GM23338 (cell line): ENCODE results near the gene VAPA. TPM values are rescaled to one million over a fixed set of nuclear protein-coding genes. Genes with fewer than 3 reads are reported as not detected.

Experiments used
- ATAC-seq: fragments of 200-7000 bp; cut with Tn5 transposase; 3 replicates; pipeline ENCODE4 v1.9.1; 2020
- DNase-seq: peaks from one replicate; pipeline ENCODE4 v3.0.0-alpha.2; 2015; ENCODE audit warnings: low spot score
- H2AFZ ChIP-seq: fragments of 200-600 bp; sonication (generic); 2 replicates; pipeline ENCODE4 v1.8.0; 2016; ENCODE audit warnings: antibody characterized with exemption, mild to moderate bottlenecking, moderate library complexity
- H3F3A ChIP-seq: fragments of 200-600 bp; sonication (generic); replicated peaks from 2 replicates; pipeline ENCODE4 v1.8.0; 2017; ENCODE audit warnings: antibody characterized with exemption, mixed run types, low read depth
- H3K27ac ChIP-seq: fragments of 200-600 bp; sonication (generic); 2 replicates; pipeline ENCODE4 v1.6.1; 2016; ENCODE audit warnings: low read depth
- H3K27me3 ChIP-seq: fragments of 200-600 bp; sonication (generic); 2 replicates; pipeline ENCODE4 v1.8.0; 2016; ENCODE audit warnings: mild to moderate bottlenecking, mixed run types, moderate library complexity; ENCODE audit not compliant: insufficient read depth
- H3K36me3 ChIP-seq: fragments of 200-600 bp; sonication (generic); 2 replicates; pipeline ENCODE4 v1.8.0; 2016; ENCODE audit warnings: mild to moderate bottlenecking; ENCODE audit not compliant: insufficient read depth
- H3K4me1 ChIP-seq: fragments of 200-600 bp; sonication (generic); 2 replicates; pipeline ENCODE4 v1.8.0; 2016; ENCODE audit warnings: mild to moderate bottlenecking, moderate library complexity; ENCODE audit not compliant: insufficient read depth
- H3K4me2 ChIP-seq: fragments of 200-600 bp; sonication (generic); 2 replicates; pipeline ENCODE4 v1.7.1; 2017; ENCODE audit warnings: mixed run types
- H3K4me3 ChIP-seq: fragments of 200-600 bp; sonication (generic); 2 replicates; pipeline ENCODE4 v1.6.1; 2016; ENCODE audit warnings: mixed run types
- H3K79me2 ChIP-seq: fragments of 200-600 bp; sonication (generic); replicated peaks from 2 replicates; pipeline ENCODE4 v1.8.0; 2017; ENCODE audit warnings: mild to moderate bottlenecking; ENCODE audit not compliant: insufficient read depth
- H3K9me2 ChIP-seq: fragments of 200-600 bp; sonication (generic); 2 replicates; pipeline ENCODE4 v1.8.0; 2017; ENCODE audit not compliant: insufficient read depth
- H4K20me1 ChIP-seq: fragments of 200-600 bp; sonication (generic); replicated peaks from 2 replicates; pipeline ENCODE4 v1.8.0; 2017; ENCODE audit warnings: mild to moderate bottlenecking; ENCODE audit not compliant: insufficient read depth
- H3K27ac Mint-ChIP-seq: 2 replicates; pipeline ENCODE4 v1.8.0; 2020; ENCODE audit warnings: inconsistent platforms, mild to moderate bottlenecking, moderate library complexity, mixed read lengths
- H3K27me3 Mint-ChIP-seq: 3 replicates; pipeline ENCODE4 v1.8.0; 2022; ENCODE audit warnings: low read depth, mild to moderate bottlenecking, moderate library complexity, mixed read lengths, inconsistent platforms; ENCODE audit not compliant: insufficient read depth, poor library complexity
- H3K36me3 Mint-ChIP-seq: 3 replicates; pipeline ENCODE4 v1.8.0; 2021; ENCODE audit warnings: low read depth, mild to moderate bottlenecking, inconsistent platforms, moderate library complexity, mixed read lengths
- H3K4me1 Mint-ChIP-seq: 3 replicates; pipeline ENCODE4 v1.8.0; 2020; ENCODE audit warnings: mild to moderate bottlenecking, inconsistent platforms, mixed read lengths
- H3K4me3 Mint-ChIP-seq: 3 replicates; pipeline ENCODE4 v1.8.0; 2021; ENCODE audit warnings: moderate library complexity, mild to moderate bottlenecking, inconsistent platforms, mixed read lengths
- H3K9me3 Mint-ChIP-seq: 3 replicates; pipeline ENCODE4 v1.8.0; 2020; ENCODE audit warnings: moderate library complexity, mild to moderate bottlenecking, inconsistent platforms, mixed read lengths
- EZH2 ChIP-seq: fragments of 200-600 bp; sonication (generic); IDR thresholded peaks from one replicate; pipeline ENCODE4 v1.8.0; 2017; ENCODE audit warnings: antibody characterized with exemption, mild to moderate bottlenecking, low read depth; ENCODE audit not compliant: unreplicated experiment
- EZH2phosphoT487 ChIP-seq: fragments of 200-600 bp; sonication (generic); IDR thresholded peaks from one replicate; pipeline ENCODE4 v1.8.1; 2018; ENCODE audit warnings: antibody characterized with exemption; ENCODE audit not compliant: unreplicated experiment
- NANOG ChIP-seq: IDR thresholded peaks from 2 replicates; pipeline ENCODE4 v1.6.1; 2016; ENCODE audit warnings: antibody characterized with exemption, borderline replicate concordance
- POLR2AphosphoS5 ChIP-seq: IDR thresholded peaks from 2 replicates; pipeline ENCODE4 v1.6.1; 2016; ENCODE audit warnings: antibody characterized with exemption, low read depth
- STAT1 ChIP-seq: IDR thresholded peaks from one replicate; pipeline ENCODE4 v1.6.1; 2016; ENCODE audit warnings: antibody characterized with exemption; ENCODE audit not compliant: unreplicated experiment
- ZNF114 ChIP-seq: fragments of 250-450 bp; sonication (Bioruptor Pico); IDR thresholded peaks from 2 replicates; pipeline ENCODE4 v1.5.0; 2020; ENCODE audit warnings: mild to moderate bottlenecking, moderate library complexity
- ZNF331 ChIP-seq: fragments of 250-450 bp; sonication (Bioruptor Pico); IDR thresholded peaks from 2 replicates; pipeline ENCODE4 v1.5.0; 2020; ENCODE audit warnings: low read depth, mild to moderate bottlenecking, moderate library complexity
- polyA plus RNA-seq: library from polyadenylated mRNA; unstranded; fragments of >200 nt; fragmentation: Nextera tagmentation; extraction: Ambion mirVana; gene quantifications from 2 replicates; pipeline ENCODE4 v1.2.1, GENCODE V29; 2016
- total RNA-seq: library from RNA; depleted of rRNA; stranded (reverse); fragments of >200 nt; shearing (Covaris generic); gene quantifications from 2 replicates; pipeline ENCODE4 v1.2.3, GENCODE V29; 2014
- TF ChIP-seq, protein P1 (sequence below): fragments of 250-450 bp; sonication (Bioruptor Pico); IDR thresholded peaks from 2 replicates; pipeline ENCODE4 v1.5.0; 2020; ENCODE audit warnings: mild to moderate bottlenecking, moderate library complexity
- TF ChIP-seq, protein P2 (sequence below): IDR thresholded peaks from one replicate; pipeline ENCODE4 v1.6.1; 2018; ENCODE audit warnings: antibody characterized with exemption; ENCODE audit not compliant: unreplicated experiment
- TF ChIP-seq, protein P3 (sequence below), 2 experiments: fragments of 200-600 bp in 1 of 2; sonication (generic) in 1 of 2; conservative IDR thresholded peaks; 2 replicates each; pipeline versions ENCODE4 v1.5.1 to v1.6.1; 2016 to 2017; ENCODE audit warnings: antibody characterized with exemption in 2 of 2, low read depth in 2 of 2, mild to moderate bottlenecking in 2 of 2, moderate library complexity in 1 of 2

VAPA gene
- total and polyA plus RNA-seq, 2 experiments from 2014 or later = 162 to 178 TPM

DNA sequence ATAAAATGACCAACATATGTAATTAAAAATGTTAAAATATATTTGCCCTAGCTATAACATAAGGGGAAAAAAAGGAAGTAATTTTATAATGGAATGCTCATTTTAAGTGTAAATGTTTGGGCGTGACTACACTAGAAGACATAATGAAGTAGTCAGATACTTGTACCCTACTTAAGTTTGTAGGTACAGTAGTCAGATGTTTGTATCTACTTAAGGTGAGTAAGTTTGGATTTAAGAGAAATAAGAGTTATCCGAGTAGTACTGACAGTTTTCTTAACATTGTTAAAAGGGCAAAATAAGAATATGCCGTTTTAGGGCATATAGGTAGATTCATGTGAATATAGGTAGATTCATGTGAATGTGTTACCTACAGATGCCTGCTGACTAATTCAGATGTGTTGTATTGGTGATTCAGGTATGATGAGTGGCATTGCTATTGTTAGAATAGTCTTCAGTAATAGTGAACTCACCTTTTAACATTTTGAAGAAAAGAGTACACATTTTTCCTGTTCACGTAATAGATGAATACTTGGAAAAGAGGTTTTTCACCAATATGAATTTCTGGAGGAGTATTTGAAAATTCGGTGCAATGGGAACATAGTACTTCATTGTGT, 14.9 kb downstream of the VAPA start (continued):
- TF ChIP-seq, protein P1, sequence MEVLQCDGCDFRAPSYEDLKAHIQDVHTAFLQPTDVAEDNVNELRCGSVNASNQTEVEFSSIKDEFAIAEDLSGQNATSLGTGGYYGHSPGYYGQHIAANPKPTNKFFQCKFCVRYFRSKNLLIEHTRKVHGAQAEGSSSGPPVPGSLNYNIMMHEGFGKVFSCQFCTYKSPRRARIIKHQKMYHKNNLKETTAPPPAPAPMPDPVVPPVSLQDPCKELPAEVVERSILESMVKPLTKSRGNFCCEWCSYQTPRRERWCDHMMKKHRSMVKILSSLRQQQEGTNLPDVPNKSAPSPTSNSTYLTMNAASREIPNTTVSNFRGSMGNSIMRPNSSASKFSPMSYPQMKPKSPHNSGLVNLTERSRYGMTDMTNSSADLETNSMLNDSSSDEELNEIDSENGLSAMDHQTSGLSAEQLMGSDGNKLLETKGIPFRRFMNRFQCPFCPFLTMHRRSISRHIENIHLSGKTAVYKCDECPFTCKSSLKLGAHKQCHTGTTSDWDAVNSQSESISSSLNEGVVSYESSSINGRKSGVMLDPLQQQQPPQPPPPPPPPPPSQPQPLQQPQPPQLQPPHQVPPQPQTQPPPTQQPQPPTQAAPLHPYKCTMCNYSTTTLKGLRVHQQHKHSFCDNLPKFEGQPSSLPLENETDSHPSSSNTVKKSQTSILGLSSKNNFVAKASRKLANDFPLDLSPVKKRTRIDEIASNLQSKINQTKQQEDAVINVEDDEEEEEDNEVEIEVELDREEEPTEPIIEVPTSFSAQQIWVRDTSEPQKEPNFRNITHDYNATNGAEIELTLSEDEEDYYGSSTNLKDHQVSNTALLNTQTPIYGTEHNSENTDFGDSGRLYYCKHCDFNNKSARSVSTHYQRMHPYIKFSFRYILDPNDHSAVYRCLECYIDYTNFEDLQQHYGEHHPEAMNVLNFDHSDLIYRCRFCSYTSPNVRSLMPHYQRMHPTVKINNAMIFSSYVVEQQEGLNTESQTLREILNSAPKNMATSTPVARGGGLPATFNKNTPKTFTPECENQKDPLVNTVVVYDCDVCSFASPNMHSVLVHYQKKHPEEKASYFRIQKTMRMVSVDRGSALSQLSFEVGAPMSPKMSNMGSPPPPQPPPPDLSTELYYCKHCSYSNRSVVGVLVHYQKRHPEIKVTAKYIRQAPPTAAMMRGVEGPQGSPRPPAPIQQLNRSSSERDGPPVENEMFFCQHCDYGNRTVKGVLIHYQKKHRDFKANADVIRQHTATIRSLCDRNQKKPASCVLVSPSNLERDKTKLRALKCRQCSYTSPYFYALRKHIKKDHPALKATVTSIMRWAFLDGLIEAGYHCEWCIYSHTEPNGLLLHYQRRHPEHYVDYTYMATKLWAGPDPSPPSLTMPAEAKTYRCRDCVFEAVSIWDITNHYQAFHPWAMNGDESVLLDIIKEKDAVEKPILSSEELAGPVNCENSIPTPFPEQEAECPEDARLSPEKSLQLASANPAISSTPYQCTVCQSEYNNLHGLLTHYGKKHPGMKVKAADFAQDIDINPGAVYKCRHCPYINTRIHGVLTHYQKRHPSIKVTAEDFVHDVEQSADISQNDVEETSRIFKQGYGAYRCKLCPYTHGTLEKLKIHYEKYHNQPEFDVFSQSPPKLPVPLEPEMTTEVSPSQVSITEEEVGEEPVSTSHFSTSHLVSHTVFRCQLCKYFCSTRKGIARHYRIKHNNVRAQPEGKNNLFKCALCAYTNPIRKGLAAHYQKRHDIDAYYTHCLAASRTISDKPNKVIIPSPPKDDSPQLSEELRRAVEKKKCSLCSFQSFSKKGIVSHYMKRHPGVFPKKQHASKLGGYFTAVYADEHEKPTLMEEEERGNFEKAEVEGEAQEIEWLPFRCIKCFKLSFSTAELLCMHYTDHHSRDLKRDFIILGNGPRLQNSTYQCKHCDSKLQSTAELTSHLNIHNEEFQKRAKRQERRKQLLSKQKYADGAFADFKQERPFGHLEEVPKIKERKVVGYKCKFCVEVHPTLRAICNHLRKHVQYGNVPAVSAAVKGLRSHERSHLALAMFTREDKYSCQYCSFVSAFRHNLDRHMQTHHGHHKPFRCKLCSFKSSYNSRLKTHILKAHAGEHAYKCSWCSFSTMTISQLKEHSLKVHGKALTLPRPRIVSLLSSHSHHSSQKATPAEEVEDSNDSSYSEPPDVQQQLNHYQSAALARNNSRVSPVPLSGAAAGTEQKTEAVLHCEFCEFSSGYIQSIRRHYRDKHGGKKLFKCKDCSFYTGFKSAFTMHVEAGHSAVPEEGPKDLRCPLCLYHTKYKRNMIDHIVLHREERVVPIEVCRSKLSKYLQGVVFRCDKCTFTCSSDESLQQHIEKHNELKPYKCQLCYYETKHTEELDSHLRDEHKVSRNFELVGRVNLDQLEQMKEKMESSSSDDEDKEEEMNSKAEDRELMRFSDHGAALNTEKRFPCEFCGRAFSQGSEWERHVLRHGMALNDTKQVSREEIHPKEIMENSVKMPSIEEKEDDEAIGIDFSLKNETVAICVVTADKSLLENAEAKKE = no peak
- TF ChIP-seq EZH2phosphoT487 = no peak
- TF ChIP-seq, protein P2, sequence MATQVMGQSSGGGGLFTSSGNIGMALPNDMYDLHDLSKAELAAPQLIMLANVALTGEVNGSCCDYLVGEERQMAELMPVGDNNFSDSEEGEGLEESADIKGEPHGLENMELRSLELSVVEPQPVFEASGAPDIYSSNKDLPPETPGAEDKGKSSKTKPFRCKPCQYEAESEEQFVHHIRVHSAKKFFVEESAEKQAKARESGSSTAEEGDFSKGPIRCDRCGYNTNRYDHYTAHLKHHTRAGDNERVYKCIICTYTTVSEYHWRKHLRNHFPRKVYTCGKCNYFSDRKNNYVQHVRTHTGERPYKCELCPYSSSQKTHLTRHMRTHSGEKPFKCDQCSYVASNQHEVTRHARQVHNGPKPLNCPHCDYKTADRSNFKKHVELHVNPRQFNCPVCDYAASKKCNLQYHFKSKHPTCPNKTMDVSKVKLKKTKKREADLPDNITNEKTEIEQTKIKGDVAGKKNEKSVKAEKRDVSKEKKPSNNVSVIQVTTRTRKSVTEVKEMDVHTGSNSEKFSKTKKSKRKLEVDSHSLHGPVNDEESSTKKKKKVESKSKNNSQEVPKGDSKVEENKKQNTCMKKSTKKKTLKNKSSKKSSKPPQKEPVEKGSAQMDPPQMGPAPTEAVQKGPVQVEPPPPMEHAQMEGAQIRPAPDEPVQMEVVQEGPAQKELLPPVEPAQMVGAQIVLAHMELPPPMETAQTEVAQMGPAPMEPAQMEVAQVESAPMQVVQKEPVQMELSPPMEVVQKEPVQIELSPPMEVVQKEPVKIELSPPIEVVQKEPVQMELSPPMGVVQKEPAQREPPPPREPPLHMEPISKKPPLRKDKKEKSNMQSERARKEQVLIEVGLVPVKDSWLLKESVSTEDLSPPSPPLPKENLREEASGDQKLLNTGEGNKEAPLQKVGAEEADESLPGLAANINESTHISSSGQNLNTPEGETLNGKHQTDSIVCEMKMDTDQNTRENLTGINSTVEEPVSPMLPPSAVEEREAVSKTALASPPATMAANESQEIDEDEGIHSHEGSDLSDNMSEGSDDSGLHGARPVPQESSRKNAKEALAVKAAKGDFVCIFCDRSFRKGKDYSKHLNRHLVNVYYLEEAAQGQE = no peak

DNA sequence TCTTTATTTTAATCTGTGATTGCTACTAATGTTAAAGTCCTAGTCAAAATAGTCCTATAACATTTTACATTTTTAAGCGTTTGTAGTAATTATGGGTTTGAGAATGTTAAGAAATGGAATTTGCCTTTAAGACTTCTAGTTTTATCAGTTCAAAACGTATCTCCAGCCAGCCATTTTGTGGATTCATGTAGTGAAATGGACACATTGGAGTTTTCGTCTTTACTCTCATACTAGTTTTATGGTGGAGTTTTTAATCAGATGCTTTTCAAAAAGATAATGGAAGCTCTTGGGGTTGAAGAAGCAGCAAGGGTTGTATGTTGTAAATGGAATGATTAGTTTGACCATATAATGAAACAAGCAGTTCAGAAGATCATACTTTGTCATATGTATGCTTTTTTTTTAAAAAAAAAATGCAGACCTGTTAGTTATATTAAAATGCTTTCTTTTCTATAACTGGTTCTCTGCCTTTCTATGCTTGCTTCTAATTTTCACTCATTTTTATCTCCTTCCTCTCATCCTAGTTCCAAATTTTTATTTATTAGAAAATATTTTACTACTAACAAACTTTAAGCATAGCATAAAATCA, 16.6 kb downstream of the VAPA start:
- Histone ChIP-seq H3K9me2 (no peaks in the 10 kb centered on the region), H3K36me3 (no peaks in the 10 kb centered on the region), H3K27me3 (no peaks in the 10 kb centered on the region), H3K4me1 (peaks cover 42% of the 10 kb centered on the region), H4K20me1 (peaks cover 11% of the 10 kb centered on the region), H3F3A (no peaks in the 10 kb centered on the region), H2AFZ (no peak overlapping the region), H3K27ac (no peak overlapping the region), H3K4me2 (no peak overlapping the region), H3K79me2 (peaks cover 100% of the 10 kb centered on the region), H3K4me3 (no peak overlapping the region)
- H3K4me1 Mint-ChIP-seq = peaks cover 39% of the 10 kb centered on the region
- H3K36me3 Mint-ChIP-seq = peaks cover 22% of the 10 kb centered on the region; the same call in 2 of the 3 replicates
- no peak overlapping the region; the same call in 1 of the 2 replicates for H3K27ac Mint-ChIP-seq
- no peaks in the 10 kb centered on the region for H3K9me3 Mint-ChIP-seq
- H3K4me3 Mint-ChIP-seq = no peak overlapping the region
- no peaks in the 10 kb centered on the region for H3K27me3 Mint-ChIP-seq
- DNase-seq (no peak), ATAC-seq (no peak)
- TF ChIP-seq NANOG (no peak), STAT1 (no peak), ZNF114 (CRISPR knock-in tag) (no peak), ZNF331 (CRISPR knock-in tag) (no peak), POLR2AphosphoS5 (no peak), EZH2 (no peak)
- TF ChIP-seq, protein P3, sequence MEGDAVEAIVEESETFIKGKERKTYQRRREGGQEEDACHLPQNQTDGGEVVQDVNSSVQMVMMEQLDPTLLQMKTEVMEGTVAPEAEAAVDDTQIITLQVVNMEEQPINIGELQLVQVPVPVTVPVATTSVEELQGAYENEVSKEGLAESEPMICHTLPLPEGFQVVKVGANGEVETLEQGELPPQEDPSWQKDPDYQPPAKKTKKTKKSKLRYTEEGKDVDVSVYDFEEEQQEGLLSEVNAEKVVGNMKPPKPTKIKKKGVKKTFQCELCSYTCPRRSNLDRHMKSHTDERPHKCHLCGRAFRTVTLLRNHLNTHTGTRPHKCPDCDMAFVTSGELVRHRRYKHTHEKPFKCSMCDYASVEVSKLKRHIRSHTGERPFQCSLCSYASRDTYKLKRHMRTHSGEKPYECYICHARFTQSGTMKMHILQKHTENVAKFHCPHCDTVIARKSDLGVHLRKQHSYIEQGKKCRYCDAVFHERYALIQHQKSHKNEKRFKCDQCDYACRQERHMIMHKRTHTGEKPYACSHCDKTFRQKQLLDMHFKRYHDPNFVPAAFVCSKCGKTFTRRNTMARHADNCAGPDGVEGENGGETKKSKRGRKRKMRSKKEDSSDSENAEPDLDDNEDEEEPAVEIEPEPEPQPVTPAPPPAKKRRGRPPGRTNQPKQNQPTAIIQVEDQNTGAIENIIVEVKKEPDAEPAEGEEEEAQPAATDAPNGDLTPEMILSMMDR (conservative IDR thresholded peaks at IDR 0.05; ENCODE audit: low read depth in 2 of 2) = no peak
